ENCODE results near the gene MID2. TPM values are rescaled to one million over a fixed set of nuclear protein-coding genes. Genes with fewer than 3 reads are reported as not detected.
"Not testable (repeated sequence)": the region's sequence is repeated elsewhere in the genome, so short reads cannot be mapped to it uniquely, and the experiment has no call there.

The MID2 gene
- total and polyA plus RNA-seq, 4 donors, result 2.4 to 44.1 (median 10.4) TPM

DNA sequence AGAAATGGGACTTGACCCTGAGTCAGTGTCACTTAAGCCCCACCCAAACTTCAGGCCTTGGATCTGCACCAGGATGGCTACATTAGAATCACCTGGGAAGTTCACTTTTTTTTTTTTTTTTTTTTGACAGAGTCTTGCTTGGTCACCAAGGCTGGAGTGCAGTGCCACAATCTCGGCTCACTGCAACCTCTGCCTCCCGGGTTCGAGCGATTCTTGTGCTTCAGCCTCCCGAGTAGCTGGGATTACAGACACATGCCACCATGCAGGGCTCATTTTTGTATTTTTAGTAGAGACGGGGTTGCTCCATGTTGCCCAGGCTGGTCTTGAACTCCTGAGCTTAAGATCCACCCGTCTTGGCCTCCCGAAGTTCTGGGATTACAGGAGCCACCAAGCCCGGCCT lies 45.1 kb upstream of the MID2 start:
- Histone ChIP-seq H3K9ac (ENCODE audit: insufficient read depth in 1 of 2, low read length in 2 of 2) (no peak overlapping the region), H3K36me3 (ENCODE audit: control insufficient read depth in 4 of 4, insufficient read depth in 4 of 4, low read length in 4 of 4) (no peaks in the 10 kb centered on the region), H3K4me1 (ENCODE audit: control insufficient read depth in 5 of 5, insufficient read depth in 5 of 5, low read length in 5 of 5) (peaks cover 0 to 4% (median 0%) of the 10 kb centered on the region in 5 donors), H3K9me3 (ENCODE audit: control insufficient read depth in 4 of 4, insufficient read depth in 3 of 4, low read length in 3 of 4) (no peaks in the 10 kb centered on the region), H3K4me3 (no peak overlapping the region), H3K27ac (ENCODE audit: low read depth in 1 of 2, low read length in 1 of 2) (no peak overlapping the region), H3K27me3 (ENCODE audit: control insufficient read depth in 3 of 3, insufficient read depth in 3 of 3, low read length in 2 of 3) (peaks cover 2 to 20% (median 3%) of the 10 kb centered on the region in 3 donors)
- no peak for DNase-seq
- no peak for TF ChIP-seq CTCF (IDR thresholded peaks at IDR 0.05; ENCODE audit: control extremely low read depth, extremely low read depth)
- no peak for ATAC-seq (ENCODE audit: insufficient read depth, low FRiP score)
- 87 to 100% methylated on average over 9 of the region's 9 CpGs for WGBS, 2 donors

- H3K4me3 ChIP-seq, result no peak overlapping the region
- no peak for ATAC-seq (ENCODE audit: insufficient read depth, low FRiP score)
- WGBS, 2 donors, result 29% methylated on average over 1 of the region's 1 CpG
Observed at GRCh38 chrX:107787827-107788226, 37.8 kb upstream of the MID2 start.

GRCh38 chrX:107804427-107804826 lies 21.2 kb upstream of the MID2 start:
- ATAC-seq (ENCODE audit: insufficient read depth, low FRiP score) (no peak), DNase-seq (no peak)
- Histone ChIP-seq H3K4me3 (no peak overlapping the region), H3K27me3 (ENCODE audit: control insufficient read depth in 3 of 3, insufficient read depth in 3 of 3, low read length in 2 of 3) (peaks cover 0 to 12% (median 4%) of the 10 kb centered on the region in 3 donors), H3K27ac (ENCODE audit: low read depth in 1 of 2, low read length in 1 of 2) (no peak overlapping the region), H3K9me3 (ENCODE audit: control insufficient read depth in 4 of 4, insufficient read depth in 3 of 4, low read length in 3 of 4) (peaks cover 0 to 3% (median 0%) of the 10 kb centered on the region in 4 donors), H3K4me1 (ENCODE audit: control insufficient read depth in 5 of 5, insufficient read depth in 5 of 5, low read length in 5 of 5) (no peaks in the 10 kb centered on the region), H3K9ac (ENCODE audit: insufficient read depth in 1 of 2, low read length in 2 of 2) (no peak overlapping the region), H3K36me3 (ENCODE audit: control insufficient read depth in 4 of 4, insufficient read depth in 4 of 4, low read length in 4 of 4) (no peaks in the 10 kb centered on the region)
- WGBS, 2 donors, result 70 to 93% methylated on average over 1 of the region's 1 CpG
- TF ChIP-seq CTCF (IDR thresholded peaks at IDR 0.05; ENCODE audit: control extremely low read depth, extremely low read depth), result no peak

More at GRCh38 chrX:107787827-107788226, 37.8 kb upstream of the MID2 start:
- Histone ChIP-seq H3K4me1 (ENCODE audit: control insufficient read depth in 5 of 5, insufficient read depth in 5 of 5, low read length in 5 of 5) (no peaks in the 10 kb centered on the region), H3K36me3 (ENCODE audit: control insufficient read depth in 4 of 4, insufficient read depth in 4 of 4, low read length in 4 of 4) (no peaks in the 10 kb centered on the region), H3K27ac (ENCODE audit: low read depth in 1 of 2, low read length in 1 of 2) (no peak overlapping the region), H3K9me3 (ENCODE audit: control insufficient read depth in 4 of 4, insufficient read depth in 3 of 4, low read length in 3 of 4) (no peaks in the 10 kb centered on the region), H3K9ac (ENCODE audit: insufficient read depth in 1 of 2, low read length in 2 of 2) (no peak overlapping the region), H3K27me3 (ENCODE audit: control insufficient read depth in 3 of 3, insufficient read depth in 3 of 3, low read length in 2 of 3) (peaks cover 2 to 41% (median 23%) of the 10 kb centered on the region in 3 donors)
- TF ChIP-seq CTCF (IDR thresholded peaks at IDR 0.05; ENCODE audit: control extremely low read depth, extremely low read depth), result no peak
- no peak for DNase-seq

- no peaks in the 10 kb centered on the region for H3K36me3 ChIP-seq (ENCODE audit: control insufficient read depth in 4 of 4, insufficient read depth in 4 of 4, low read length in 4 of 4)
- no peak overlapping the region for H3K27ac ChIP-seq (ENCODE audit: low read depth in 1 of 2, low read length in 1 of 2)
- H3K4me3 ChIP-seq, result no peak overlapping the region
- no peak for DNase-seq
- no peak for TF ChIP-seq CTCF (IDR thresholded peaks at IDR 0.05; ENCODE audit: control extremely low read depth, extremely low read depth)
- peaks cover 0 to 3% (median 0%) of the 10 kb centered on the region in 4 donors for H3K9me3 ChIP-seq (ENCODE audit: control insufficient read depth in 4 of 4, insufficient read depth in 3 of 4, low read length in 3 of 4)
- peaks cover 0 to 12% (median 4%) of the 10 kb centered on the region in 3 donors for H3K27me3 ChIP-seq (ENCODE audit: control insufficient read depth in 3 of 3, insufficient read depth in 3 of 3, low read length in 2 of 3)
- no peak overlapping the region for H3K9ac ChIP-seq (ENCODE audit: insufficient read depth in 1 of 2, low read length in 2 of 2)
- WGBS, 2 donors, result 81 to 98% methylated on average over 3 of the region's 3 CpGs
- H3K4me1 ChIP-seq (ENCODE audit: control insufficient read depth in 5 of 5, insufficient read depth in 5 of 5, low read length in 5 of 5), result no peaks in the 10 kb centered on the region
- no peak for ATAC-seq (ENCODE audit: insufficient read depth, low FRiP score)
Observed at GRCh38 chrX:107805179-107805578, 20.5 kb upstream of the MID2 start.

DNA sequence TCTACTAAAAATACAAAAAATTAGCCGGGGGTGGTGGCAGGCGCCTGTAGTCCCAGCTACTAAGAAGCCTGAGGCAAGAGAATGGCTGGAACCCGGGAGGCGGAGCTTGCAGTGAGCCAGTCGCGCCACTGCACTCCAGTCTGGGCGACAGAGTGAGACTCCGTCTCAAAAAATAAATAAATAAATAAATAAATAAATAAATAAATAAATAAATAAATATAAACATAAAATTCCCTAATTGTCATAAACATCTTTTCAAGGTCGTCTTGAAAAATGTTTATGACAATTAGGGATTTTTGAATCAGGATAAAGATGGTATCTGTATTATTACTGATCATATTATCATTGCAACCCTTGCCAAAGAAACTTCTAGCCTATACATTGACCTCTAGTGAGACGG lies 15.6 kb upstream of the MID2 start:
- not testable (repeated sequence) for H3K27ac ChIP-seq (ENCODE audit: low read depth in 1 of 2, low read length in 1 of 2); H3K4me3 ChIP-seq; DNase-seq; ATAC-seq (ENCODE audit: insufficient read depth, low FRiP score); H3K4me1 ChIP-seq (ENCODE audit: control insufficient read depth in 5 of 5, insufficient read depth in 5 of 5, low read length in 5 of 5); H3K9me3 ChIP-seq (ENCODE audit: control insufficient read depth in 4 of 4, insufficient read depth in 3 of 4, low read length in 3 of 4); H3K9ac ChIP-seq (ENCODE audit: insufficient read depth in 1 of 2, low read length in 2 of 2); H3K36me3 ChIP-seq (ENCODE audit: control insufficient read depth in 4 of 4, insufficient read depth in 4 of 4, low read length in 4 of 4)
- peaks cover 4 to 21% (median 5%) of the 10 kb centered on the region in 3 donors for H3K27me3 ChIP-seq (ENCODE audit: control insufficient read depth in 3 of 3, insufficient read depth in 3 of 3, low read length in 2 of 3)
- WGBS, 2 donors, result 81 to 95% methylated on average over 10 of the region's 10 CpGs

All from lung (tissue), 12 donors.